GM18907 (cell line): ENCODE measurements around the gene TAL1.
"Not testable (repeated sequence)": the region's sequence is repeated elsewhere in the genome, so short reads cannot be mapped to it uniquely, and the experiment has no call there.

ENCODE experiments used
- ATAC-seq: cut with Tn5 transposase; IDR thresholded peaks from one replicate; pipeline ENCODE4 v1.9.1; 2021; ENCODE audit warnings: mild to moderate bottlenecking, moderate library complexity; ENCODE audit not compliant: unreplicated experiment

The TAL1 gene

GRCh38 chr1:47232187-47232874, at the start of gene TAL1:
Gene TAL1, minus strand, starts transcription at chr1:47232225. Its CDS starts 6,337 bp downstream, at chr1:47225888.
- ATAC-seq, result no peak

GRCh38 chr1:47280142-47280541, 48.1 kb upstream of the TAL1 start:
- ATAC-seq, result no peak

- no peak for ATAC-seq
These were observed 44.8 kb upstream of the TAL1 start for GRCh38 chr1:47276850-47277249.

- not testable (repeated sequence) for ATAC-seq
These were observed 43.8 kb upstream of the TAL1 start for GRCh38 chr1:47275811-47276210.

GRCh38 chr1:47265529-47265928, 33.5 kb upstream of the TAL1 start:
- ATAC-seq, result not testable (repeated sequence)

GRCh38 chr1:47262787-47263413, 30.9 kb upstream of the TAL1 start:
- peak; percentile 70 for ATAC-seq

- ATAC-seq, result no peak
These were observed 25.2 kb upstream of the TAL1 start for GRCh38 chr1:47257224-47257623.

GRCh38 chr1:47252795-47253194, 20.8 kb upstream of the TAL1 start:
- no peak for ATAC-seq

- ATAC-seq, result no peak
These were observed 20.3 kb upstream of the TAL1 start for GRCh38 chr1:47252369-47252768.

GRCh38 chr1:47249755-47250154, 17.7 kb upstream of the TAL1 start:
- no peak for ATAC-seq

GRCh38 chr1:47244339-47244862, 12.4 kb upstream of the TAL1 start:
- ATAC-seq, result no peak

GRCh38 chr1:47243910-47244309, 11.9 kb upstream of the TAL1 start:
- no peak for ATAC-seq

GRCh38 chr1:47241114-47242113, 9.4 kb upstream of the TAL1 start:
- no peak for ATAC-seq

- ATAC-seq, result no peak
These were observed 7.0 kb upstream of the TAL1 start for GRCh38 chr1:47238935-47239592.

GRCh38 chr1:47235806-47236205, 3.8 kb upstream of the TAL1 start:
- no peak for ATAC-seq

- ATAC-seq, result no peak
These were observed 3.2 kb upstream of the TAL1 start for GRCh38 chr1:47235241-47235681.

- ATAC-seq, result no peak
These were observed 1.2 kb upstream of the TAL1 start for GRCh38 chr1:47233186-47233585.

GRCh38 chr1:47231301-47232186, 481 bp downstream of the TAL1 start:
- no peak for ATAC-seq

GRCh38 chr1:47230692-47231300, 1.2 kb downstream of the TAL1 start:
- no peak for ATAC-seq
